Hematopoietic multipotent progenitor cell treated with erythropoietin and hydrocortisone succinate and interleukin-3 and kit ligand, for 17 days (in vitro differentiated cells): ENCODE data around the gene CITED2.
"Not testable (repeated sequence)": the region's sequence is repeated elsewhere in the genome, so short reads cannot be mapped to it uniquely, and the experiment has no call there.

Experiments
- DNase-seq: peaks from one replicate; pipeline ENCODE4 v3.0.0-alpha.2; 2015; ENCODE audit warnings: low spot score

The CITED2 gene

DNA sequence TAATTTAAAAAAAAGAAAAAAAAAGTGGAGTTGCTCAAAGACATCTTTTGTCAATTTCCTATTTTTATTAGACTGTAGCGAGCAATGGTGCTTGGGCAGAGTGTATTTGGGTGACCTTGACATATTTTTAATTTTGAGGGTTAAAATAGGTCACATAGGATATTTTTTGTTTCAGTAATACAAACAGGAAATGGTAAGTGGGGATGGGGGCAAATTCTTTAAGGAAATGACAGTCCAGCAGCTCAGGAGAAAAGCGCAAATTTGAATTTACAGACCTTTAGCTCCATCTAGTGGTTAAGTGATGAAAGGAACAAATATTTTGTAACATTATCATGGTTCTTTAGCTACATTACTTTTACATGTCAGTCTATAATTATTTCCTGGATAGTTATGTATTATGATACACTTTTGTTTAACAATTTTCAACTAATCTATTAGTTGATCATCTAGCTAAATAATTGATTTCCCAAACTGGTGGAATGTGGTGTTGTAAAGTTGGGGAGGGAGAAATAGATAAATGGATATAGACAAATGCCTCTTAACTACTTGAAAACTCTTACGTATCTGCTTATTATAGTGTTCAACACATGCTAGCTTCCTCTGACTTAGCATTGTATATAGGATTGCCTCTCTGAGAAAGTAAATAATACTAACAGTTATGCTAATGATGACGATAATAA, 10.0 kb downstream of the CITED2 start:
- peak; percentile 72 for DNase-seq

DNA sequence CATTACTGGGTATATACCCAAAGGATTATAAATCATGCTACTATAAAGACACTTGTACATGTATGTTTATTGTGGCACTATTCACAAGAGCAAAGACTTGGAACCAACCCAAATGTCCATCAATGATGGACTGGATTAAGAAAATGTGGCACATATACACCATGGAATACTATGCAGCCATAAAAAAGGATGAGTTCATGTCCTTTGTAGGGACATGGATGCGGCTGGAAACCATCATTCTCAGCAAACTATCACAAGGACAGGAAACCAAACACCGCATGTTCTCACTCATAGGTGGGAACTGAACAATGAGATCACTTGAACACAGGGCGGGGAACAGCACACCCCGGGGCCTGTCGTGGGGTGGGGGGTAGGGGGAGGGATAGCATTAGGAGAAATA, 10.7 kb downstream of the CITED2 start:
- not testable (repeated sequence) for DNase-seq

GRCh38 chr6:139363123-139363522, 11.3 kb downstream of the CITED2 start:
- not testable (repeated sequence) for DNase-seq

GRCh38 chr6:139361211-139361610, 13.2 kb downstream of the CITED2 start:
- no peak for DNase-seq

DNA sequence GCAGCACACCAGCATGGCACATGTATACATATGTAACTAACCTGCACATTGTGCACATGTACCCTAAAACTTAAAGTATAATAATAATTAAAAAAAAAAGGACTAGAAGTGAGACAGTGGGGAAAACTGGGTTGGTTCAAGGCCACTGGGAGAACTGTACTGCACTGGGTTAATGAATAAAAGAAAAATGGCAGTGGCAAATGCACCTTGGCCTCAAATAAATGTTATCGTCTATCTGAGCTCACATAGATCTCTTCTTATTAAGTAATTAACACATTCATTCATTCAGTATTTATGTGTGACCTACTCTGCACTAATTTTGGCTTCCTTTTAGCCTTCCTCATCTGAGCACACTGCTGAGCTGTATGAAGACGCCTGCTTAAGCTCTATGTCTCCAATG, 17.5 kb downstream of the CITED2 start:
- no peak for DNase-seq

- no peak for DNase-seq
Measured at GRCh38 chr6:139355777-139356445, 18.5 kb downstream of the CITED2 start.

DNA sequence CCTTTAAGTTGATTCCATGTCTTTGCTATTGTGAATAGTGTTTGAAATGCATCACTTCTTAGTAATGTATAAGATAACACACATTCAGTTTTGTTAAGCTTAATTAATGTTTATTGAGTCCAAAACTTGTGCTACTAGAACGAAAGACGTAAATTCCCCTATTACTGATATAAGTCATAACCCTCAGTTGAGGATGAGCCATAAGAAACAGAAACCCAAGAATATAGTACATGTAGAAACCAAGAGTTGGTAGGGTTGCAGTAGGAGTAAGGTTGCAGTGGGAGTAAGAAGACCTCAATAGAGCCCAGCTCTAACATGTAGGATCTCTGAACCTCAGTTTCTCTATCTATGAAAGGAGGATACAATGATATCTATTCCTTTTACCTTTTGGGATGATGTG, 19.3 kb downstream of the CITED2 start:
- no peak for DNase-seq

DNA sequence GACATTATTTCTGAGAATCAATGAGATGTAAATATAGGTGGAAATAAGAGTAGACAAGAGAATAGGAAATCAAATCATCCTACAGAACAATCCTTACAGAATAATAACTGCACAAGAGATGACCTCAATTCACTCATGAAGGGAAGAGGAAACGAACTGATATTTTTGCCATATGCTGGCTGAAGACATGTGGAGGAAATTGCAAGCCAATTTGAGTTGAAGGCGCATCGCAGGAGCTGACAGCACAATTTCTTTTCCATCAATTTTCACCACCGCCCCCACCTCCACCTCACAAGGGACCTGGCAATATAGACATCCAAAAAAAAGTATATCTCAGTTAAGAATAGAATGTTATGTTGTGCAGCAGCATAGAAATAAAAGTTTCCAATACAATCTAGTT, 20.3 kb downstream of the CITED2 start:
- DNase-seq: no peak

DNA sequence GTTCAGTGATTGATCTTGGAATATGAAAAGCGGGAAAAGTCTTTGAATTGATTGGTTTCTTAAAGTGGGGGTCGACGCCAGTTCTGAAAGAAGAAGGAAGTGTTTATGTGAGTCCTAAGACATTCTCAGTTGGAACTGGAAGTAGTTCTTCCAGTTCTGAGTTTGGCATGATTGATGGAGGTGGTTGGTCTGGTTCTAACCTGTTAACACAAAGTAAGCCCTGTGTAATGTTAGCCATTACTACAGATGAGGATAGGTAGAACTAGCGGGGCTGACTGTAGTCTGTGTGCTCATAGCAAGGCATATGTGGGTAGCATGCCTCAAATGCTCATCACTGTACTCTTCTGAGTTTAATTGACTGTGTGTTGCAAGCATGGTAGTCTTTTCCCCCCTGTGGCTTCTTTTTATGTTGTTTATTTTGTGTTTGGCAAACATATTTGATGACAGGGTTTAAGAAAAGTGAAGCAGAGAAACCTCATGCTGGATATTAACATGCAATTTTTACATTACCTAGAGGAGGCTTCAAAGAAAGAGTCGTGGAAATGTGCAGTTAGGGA, 24.9 kb downstream of the CITED2 start:
- no peak for DNase-seq

- DNase-seq: no peak
Measured at GRCh38 chr6:139346392-139346791, 28.1 kb downstream of the CITED2 start.

GRCh38 chr6:139344186-139344963, 30.1 kb downstream of the CITED2 start:
- DNase-seq: no peak

DNA sequence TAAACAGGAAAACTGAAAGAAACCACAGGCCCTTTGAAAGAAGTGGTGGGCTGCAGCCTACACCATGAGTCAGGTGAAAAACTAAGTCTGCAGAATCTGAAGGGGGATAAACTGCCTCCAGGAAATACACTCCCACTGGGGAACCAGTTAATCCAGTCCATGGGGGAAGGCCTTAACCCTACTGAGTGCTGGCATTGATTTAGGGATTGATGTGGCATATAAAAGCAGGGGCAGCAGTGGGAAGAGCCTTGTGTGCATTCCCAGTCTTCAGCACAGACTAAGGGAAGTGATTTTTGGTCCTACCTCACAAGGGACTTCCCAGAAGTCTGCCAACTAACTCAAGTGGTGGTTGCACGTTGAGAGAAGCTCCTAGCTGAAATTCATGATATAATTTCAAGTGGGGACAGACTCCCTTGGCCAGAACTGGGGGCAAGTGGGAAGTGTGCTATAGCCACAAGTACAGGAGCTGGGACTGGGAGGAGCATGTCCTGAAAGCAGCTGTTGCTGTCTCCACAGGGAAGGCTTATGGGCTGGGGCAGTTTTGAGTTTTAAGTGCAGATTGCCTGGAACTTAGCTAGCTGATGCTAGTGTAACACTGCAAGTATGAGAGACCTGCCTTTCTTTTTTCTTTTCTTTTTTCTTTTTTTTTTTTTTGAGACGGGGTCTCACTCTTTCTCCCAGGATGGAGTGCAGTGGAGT, 31.2 kb downstream of the CITED2 start:
- no peak for DNase-seq

DNA sequence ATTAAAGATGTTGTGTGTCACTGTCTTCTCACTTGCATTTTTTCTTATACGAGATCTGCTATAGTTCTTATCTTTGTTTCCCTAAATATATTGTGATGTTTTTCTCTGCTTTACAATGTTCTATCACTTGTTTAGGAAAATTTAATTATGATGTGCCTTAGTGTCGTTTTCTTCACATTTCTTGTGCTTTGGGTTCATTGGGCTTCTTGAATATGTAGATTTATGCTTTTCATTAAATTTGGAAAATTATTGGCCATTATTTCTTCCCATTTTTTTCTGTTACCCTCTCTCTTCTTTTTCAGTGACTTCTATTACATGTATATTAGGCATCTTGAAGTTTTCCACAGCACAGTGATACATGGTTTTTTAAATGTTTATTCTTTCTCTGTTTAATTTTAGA, 33.4 kb downstream of the CITED2 start:
- DNase-seq: no peak

GRCh38 chr6:139338795-139339194, 35.7 kb downstream of the CITED2 start:
- no peak for DNase-seq

DNA sequence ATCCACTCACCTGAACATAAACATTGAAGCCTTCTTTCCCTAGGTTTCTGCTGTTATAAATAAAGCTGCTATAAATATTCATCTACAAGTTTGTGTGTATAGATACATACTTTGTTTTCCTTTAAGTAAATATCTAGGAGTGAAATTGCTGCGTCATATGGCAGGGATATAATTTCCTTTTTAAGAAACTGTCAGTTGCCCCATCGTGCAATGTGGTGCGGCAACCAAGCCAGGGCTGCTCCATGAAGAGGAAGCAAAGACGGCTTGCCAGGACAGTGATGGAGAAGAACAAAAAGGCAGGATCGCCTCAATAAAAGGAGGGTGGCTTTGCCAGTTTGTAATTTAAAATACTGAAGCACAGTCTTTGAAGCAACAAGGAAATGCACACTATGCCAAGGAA, 36.6 kb downstream of the CITED2 start:
- DNase-seq: no peak

DNA sequence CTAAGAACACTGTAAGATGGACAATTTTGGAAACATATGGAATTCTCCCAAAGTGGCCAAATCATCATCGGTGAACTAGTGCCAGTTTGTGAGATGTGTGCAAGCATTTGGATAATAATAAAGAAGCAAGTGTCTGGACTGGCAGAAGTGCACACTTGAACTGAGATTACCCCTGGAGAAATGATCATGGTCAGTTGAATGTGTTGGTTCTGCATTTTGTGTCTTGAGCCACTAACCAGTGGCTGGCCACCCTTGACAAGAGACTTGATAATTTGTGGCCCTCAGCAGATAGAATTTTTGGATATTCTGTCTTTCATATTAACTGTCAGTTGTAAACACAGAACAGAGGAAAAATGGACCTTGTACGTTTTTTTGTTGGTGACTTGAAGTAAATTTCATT, 37.4 kb downstream of the CITED2 start:
- no peak for DNase-seq

GRCh38 chr6:139336488-139336887, 38.0 kb downstream of the CITED2 start:
- no peak for DNase-seq

GRCh38 chr6:139335447-139336210, 38.8 kb downstream of the CITED2 start:
- DNase-seq: no peak

GRCh38 chr6:139334806-139335446, 39.5 kb downstream of the CITED2 start:
- no peak for DNase-seq

DNA sequence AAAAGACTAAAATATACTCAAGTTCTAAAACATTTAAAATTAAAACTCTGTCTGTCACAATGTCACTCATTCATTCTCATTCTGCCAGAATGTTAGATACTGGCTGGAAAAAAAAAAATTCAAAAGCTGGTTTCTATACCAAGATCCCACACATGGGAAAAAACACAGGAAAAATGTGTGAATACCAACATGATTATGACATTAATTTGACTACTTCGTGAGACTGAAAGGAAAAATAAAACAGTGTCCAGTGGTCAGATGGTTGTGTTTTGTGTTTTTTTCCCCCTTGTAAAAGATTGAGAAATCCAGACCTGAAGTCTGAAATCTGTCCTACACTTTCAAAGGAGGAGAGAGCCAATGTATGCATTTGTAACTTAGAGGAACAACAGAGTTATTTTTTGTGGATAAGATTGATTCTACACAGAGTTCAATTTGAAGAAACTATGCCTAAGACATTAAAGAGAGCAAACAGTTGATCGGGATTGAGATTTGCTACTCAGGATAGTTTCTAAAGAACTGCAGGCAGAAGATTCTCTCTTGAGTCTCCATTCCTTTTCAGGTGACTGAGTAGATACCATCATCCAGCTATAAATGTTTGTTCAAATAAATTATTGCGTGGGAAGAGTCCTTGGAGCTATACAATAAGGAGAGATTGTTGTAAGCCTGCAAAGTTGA, 43.5 kb downstream of the CITED2 start:
- no peak for DNase-seq
